ENCODE measurements around the gene FES.
A peak's percentile ranks its signal among the peaks of the same experiment; 100 is the strongest.
"Not testable (repeated sequence)": the region's sequence is repeated elsewhere in the genome, so short reads cannot be mapped to it uniquely, and the experiment has no call there.

FES gene

DNA sequence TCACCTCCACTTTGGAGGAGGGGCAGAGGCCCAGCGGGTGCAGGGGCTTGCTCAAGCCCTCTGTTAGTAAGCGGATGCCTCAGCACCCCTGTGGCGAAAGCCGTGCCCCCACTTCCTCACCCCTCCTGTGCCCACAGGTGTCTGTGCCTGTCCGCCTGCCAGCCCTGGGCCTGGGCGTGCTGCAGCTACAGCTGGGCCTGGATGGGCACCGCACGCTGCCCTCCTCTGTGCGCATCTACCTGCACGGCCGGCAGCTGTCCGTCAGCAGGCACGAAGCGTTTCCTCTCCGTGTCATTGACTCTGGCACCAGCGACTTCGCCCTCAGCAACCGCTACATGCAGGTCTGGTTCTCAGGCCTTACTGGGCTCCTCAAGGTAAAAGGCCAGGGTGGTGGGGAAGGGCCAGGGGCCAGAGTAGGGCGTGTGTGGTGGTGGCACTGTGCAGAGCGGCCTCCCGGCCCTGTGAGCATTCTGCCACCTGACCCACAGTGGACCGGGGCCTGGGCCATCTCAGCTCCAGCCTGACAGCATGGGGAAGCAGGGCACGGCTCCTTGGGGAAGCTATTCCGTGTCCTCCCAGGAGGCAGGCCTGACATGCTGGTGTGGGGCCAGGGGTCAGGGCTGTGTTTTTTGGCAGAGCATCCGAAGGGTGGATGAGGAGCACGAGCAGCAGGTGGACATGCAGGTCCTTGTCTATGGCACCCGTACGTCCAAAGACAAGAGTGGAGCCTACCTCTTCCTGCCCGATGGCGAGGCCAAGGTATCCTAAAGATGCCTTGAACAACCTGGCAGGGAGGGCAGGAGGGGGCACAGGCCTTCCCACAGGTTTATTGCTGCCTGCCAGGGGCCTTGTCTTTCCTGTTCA, 27.8 kb downstream of the FES start:
- no peak for DNase-seq

DNA sequence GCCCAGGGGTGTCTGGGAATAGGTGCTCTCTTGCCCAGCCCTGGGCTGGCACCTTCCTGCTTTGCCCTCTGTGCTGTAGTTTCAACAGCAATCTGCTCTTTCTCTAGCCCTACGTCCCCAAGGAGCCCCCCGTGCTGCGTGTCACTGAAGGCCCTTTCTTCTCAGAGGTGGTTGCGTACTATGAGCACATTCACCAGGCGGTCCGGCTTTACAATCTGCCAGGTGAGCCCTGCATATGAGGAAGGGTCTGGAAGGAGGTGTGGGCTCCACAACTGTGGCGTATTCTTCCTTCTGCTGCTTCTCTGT, 28.4 kb downstream of the FES start:
- DNase-seq: no peak

DNA sequence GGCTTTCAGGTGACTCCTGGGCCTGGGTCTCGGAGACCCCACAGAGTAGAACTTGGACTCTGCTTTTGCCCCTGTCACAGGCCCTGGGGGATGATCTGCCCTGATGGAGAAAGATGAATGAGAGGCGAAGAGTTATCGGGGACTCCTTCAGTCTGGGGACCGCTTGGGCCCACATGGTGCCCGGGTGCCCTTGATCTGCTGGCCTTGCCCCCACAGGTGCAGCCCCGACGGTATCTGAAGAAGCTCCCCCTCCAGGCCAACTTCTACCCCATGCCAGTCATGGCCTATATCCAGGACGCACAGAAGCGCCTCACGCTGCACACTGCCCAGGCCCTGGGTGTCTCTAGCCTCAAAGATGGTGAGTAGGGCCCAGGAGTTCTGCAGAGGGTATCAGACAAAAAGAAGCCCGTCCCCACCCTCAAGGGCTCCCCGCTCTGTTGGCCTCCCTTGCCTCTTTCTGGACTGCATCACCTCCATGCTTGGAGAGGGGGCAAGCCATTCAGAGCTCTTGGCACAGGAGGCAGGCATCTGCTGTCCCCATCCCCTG, 29.2 kb downstream of the FES start:
- no peak for DNase-seq

DNA sequence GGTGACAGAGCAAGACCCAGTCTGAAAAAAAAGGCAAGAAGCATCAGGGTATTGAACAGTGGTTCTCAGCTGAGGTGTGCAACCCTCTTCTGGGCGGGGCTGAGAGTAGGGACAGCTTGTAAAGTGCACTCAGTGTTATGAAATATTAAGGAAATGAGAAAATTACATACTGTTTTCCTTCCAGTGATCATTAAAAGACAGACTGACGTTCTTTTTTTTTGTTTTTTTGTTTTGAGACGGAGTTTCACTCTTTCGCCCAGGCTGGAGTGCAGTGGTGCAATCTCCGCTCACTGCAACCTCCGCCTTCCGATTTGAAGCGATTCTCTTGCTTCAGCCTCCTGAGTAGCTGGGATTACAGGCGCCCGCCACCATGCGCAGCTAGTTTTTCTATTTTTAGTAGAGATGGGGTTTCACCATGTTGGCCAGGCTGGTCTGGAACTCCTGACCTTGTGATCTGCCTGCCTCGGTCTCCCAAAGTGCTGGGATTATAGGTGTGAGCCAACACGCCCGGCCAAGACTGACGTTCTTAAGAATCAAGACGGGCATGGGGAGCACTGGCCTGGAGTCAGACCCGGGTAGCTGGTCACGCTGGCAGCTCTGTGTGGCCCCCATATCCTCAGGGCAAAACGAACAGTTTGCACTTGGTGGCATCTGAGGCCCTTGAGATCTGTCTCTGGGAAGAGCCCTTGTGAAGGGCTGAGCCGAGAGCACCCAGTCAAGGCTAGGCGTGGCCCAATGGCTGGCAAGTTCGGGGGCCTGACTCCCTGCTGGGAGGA, 30.2 kb downstream of the FES start:
- DNase-seq: no peak

- DNase-seq: no peak
Observed at GRCh38 chr15:90915216-90915807, 31.0 kb downstream of the FES start.

DNA sequence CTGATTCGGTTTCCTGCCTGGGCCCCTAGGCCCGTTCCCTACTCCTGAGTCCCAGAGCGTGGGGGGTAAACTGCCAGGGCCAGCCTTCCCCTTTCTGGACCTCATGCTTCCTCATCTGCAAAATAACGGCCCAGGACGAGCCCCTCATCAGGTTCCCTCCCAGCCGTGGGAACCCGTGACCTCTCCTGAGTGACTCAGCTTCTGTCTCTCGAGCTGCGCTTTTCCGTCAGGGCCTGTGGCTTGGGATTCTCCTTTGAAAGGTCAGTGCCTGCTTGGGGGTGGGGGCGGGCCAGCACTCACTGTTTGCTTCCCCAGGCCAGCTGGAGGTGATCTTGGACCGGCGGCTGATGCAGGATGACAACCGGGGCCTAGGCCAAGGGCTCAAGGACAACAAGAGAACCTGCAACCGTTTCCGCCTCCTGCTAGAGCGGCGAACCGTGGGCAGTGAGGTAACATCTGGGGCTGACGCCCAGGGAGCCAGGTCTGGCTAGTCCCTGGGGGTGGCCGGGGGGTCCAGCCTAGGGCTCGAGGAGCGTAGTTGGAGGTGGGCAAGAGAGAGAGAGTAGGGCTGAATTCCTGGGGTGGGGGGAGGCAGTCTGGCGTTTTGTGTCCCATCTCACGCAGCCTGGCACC, 31.6 kb downstream of the FES start:
- DNase-seq: peak; percentile 68

DNA sequence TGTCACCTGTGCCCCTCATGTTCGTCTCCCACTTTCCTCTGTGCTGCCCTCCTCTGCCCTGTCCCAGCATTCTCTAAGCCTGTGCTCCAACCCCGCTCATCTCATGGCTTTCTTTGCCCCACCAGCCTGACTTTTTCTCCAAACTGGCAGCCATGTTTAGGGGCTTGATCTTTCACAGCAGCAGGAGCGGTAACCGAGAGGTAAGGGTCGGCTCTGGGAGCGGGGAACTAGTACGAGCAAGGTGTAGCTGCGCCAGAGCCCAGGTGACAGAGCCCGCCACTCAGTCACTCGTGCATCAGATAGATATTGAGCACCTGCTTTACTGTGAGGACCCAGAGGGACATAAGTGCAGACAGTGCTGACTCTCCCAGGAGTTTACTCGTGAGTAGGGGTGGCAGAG, 32.2 kb downstream of the FES start:
- DNase-seq: no peak

- no peak for DNase-seq
Observed at GRCh38 chr15:90917569-90917968, 33.3 kb downstream of the FES start.

- no peak for DNase-seq
Observed at GRCh38 chr15:90918034-90918788, 33.9 kb downstream of the FES start.

GRCh38 chr15:90918835-90919234, 34.5 kb downstream of the FES start:
- no peak for DNase-seq

DNA sequence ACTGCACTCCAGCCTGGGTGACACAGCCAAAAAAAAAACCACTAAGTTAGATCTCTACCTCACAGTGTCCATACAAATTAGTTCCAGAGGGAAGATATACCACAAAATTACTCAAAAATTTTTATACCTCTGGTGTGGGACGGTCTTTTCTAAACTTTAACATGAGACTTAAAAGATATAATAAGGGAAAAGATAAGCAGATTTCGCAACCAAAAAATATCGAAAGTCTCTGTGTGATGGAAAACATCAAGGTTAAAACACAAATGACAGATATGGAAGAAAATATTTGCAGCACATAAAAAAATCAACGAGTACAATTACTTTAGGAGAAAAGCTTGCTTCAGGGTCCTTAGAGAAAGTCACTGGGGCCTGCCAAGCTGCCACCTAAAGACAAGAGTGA, 37.6 kb downstream of the FES start:
- no peak for DNase-seq

GRCh38 chr15:90922712-90923322, 38.5 kb downstream of the FES start:
- DNase-seq: peak; percentile 68

DNA sequence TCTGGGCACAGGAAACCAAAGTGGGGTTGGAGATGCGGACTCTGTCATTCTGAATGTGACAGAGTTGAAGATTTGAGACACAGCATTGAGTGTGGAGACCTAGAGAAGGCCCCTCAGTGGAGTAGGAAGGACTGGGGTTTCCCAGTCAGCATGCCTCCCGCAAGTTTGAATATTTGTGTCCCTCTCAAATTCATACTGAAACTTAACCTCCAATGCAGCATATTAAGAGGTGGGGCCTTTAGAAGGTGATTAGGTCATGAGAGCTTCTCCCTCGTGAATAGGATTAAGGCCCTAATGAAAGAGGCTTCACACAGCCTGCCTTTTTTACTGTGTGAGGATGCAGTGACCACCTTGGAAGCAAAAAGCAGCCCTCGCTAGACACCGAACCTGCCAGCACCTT, 40.1 kb downstream of the FES start:
- DNase-seq: no peak

DNA sequence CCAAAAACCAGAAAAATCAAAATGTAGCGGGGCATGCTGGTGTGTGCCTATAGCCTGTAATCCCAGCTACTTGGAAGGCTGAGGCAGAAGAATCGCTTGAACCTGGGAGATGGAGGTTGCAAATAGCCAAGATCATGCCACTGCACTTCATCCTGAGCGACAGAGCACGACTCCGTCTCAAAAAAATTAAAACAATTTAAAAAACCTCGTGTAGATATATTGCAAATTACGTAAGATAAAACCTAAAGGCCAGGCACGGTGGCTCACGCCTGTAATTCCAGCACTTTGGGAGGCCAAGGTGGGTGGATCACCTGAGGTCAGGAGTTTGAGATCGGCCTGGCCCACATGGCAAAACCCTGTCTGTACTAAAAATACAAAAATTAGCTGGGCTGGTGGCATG, 42.5 kb downstream of the FES start:
- DNase-seq: not testable (repeated sequence)

- not testable (repeated sequence) for DNase-seq
Observed at GRCh38 chr15:90928106-90928505, 43.8 kb downstream of the FES start.

GRCh38 chr15:90929246-90930019, 45.1 kb downstream of the FES start:
- DNase-seq: no peak

DNA sequence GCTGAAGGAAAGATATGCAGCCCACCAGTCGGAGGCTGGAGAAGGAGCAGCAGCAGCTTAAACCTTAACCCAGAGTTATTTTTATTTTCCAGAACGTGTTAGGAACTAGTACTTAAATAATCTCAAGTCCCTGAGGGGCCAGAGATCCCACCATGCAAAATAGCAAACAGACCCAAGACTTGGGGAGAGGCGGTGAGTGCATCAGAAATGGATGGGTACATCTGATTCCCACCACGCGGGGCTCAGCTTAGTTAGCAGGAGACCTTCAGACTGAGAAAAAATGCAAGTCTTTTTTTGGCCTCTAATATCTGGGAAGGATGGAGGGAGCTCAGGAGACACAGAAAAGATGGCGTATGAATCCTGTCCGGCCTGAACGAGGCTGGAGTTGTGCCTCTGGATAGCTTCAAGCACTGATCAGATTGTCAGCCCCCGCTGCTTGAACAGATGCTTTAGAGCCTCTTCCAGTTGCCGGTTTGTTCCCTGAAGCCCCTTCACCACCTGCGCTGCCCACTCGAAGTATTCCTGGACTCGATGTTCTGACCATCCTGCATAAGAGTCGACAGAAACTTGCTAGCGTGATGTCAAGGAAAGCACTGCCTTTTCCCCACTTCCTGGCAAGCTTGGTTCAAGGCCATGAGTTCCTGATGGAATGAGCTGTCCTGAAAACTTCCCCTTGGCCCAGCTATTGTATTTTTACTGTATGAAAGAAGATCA, 46.7 kb downstream of the FES start:
- no peak for DNase-seq

GRCh38 chr15:90931575-90931827, 47.2 kb downstream of the FES start:
- DNase-seq: no peak

GRCh38 chr15:90931828-90932659, 47.7 kb downstream of the FES start, which contains the start of gene HDDC3:
Gene HDDC3, minus strand, starts transcription at chr15:90932549. Its CDS starts 9 bp downstream, at chr15:90932540.
- DNase-seq: peak; percentile 97

DNA sequence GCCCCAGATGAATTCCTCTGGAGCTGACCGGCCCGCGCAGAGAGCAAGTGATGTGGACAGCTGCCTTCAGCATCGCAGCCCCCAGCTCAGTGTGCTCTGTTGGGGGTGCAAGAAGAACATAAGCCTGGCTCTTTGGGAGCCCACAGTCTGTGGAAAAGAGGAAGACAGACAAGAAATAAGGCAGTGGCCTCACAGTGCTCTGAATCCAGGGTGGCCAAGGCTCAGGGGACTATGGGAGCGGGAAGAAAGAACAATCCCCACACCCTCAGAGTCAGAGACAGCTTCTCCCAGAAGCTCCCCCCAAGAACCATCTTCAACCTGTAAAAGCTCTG, 48.3 kb downstream of the FES start:
- DNase-seq: no peak

Data from hematopoietic multipotent progenitor cell treated with erythropoietin and hydrocortisone succinate and interleukin-3 and kit ligand, for 6 days (in vitro differentiated cells).